B cell (primary cell): ENCODE measurements around the gene SEC14L5. TPM values are rescaled to one million over a fixed set of nuclear protein-coding genes. Genes with fewer than 3 reads are reported as not detected.

ENCODE experiments used
- ATAC-seq: fragments of 200-7000 bp; cut with Tn5 transposase; one replicate; pipeline ENCODE4 v1.10.0; 2021; ENCODE audit warnings: low read depth, mild to moderate bottlenecking, moderate number of reproducible peaks, moderate library complexity
- CTCF ChIA-PET: fragments of 350-600 bp; sonication (Branson Sonifier 250); formaldehyde crosslinking; loops from one replicate; lab custom pipeline; 2021; ENCODE audit warnings: antibody characterized with exemption, inconsistent platforms; lab: Charles Lee
- POLR2A ChIA-PET: fragments of 350-600 bp; sonication (Branson Sonifier 250); formaldehyde crosslinking; loops from one replicate; lab custom pipeline; 2021; ENCODE audit warnings: antibody characterized with exemption; lab: Charles Lee
- DNase-seq: peaks from one replicate; pipeline ENCODE4 v3.0.0; 2013
- H2AFZ ChIP-seq: 2 replicates; pipeline ENCODE4 v1.6.1; 2012; ENCODE audit warnings: mild to moderate bottlenecking, low read depth, low read length; ENCODE audit not compliant: insufficient read depth, poor library complexity, severe bottlenecking
- H3K27ac ChIP-seq, 2 donors: 1 replicate in 1 of 2; 2 replicates in 1 of 2; pipeline ENCODE4 v1.5.1; 2012 to 2013; ENCODE audit warnings: low read length in 2 of 2, mild to moderate bottlenecking in 2 of 2, moderate library complexity in 1 of 2
- H3K27me3 ChIP-seq, 4 experiments: fragments of 200-600 bp in 1 of 4; sonication (generic) in 1 of 4; replicated peaks in 1 of 4; 1 replicate in 2 of 4; 2 replicates in 2 of 4; pipeline versions ENCODE4 v1.6.1 to v1.7.0; 2013 to 2016; ENCODE audit warnings: low read length in 3 of 4, mild to moderate bottlenecking in 2 of 4, mixed read lengths in 1 of 4, moderate library complexity in 1 of 4; ENCODE audit not compliant: insufficient read depth in 4 of 4, control insufficient read depth in 3 of 4; ENCODE audit errors: control extremely low read depth in 1 of 4
- H3K36me3 ChIP-seq, 2 experiments: replicated peaks in 1 of 2; 1 replicate in 1 of 2; 2 replicates in 1 of 2; pipeline versions ENCODE4 v1.6.1 to v1.7.1; 2013; ENCODE audit warnings: low read length in 1 of 2; ENCODE audit not compliant: insufficient read depth in 2 of 2, control insufficient read depth in 1 of 2; ENCODE audit errors: control extremely low read depth in 1 of 2, extremely low read depth in 1 of 2
- H3K4me1 ChIP-seq, 2 donors: fragments of 200-600 bp in 1 of 2; sonication (generic) in 1 of 2; 1 replicate in 1 of 2; 2 replicates in 1 of 2; pipeline versions ENCODE4 v1.5.1 to v1.6.1; 2013 to 2017; ENCODE audit warnings: low read length in 2 of 2; ENCODE audit not compliant: control insufficient read depth in 2 of 2, insufficient read depth in 2 of 2
- H3K4me2 ChIP-seq: replicated peaks from 2 replicates; pipeline ENCODE3; 2012; ENCODE audit warnings: mild to moderate bottlenecking, low read depth, low read length; ENCODE audit not compliant: poor library complexity, severe bottlenecking
- H3K4me3 ChIP-seq, 5 experiments: fragments of 200-600 bp in 1 of 5; sonication (generic) in 1 of 5; 1 replicate in 3 of 5; 2 replicates in 2 of 5; pipeline versions ENCODE4 v1.5.1 to v1.7.0; 2011 to 2016; ENCODE audit warnings: low read length in 4 of 5, mild to moderate bottlenecking in 4 of 5, low read depth in 2 of 5, control low read depth in 1 of 5, moderate library complexity in 1 of 5; ENCODE audit not compliant: insufficient read depth in 1 of 5; ENCODE audit errors: control extremely low read depth in 1 of 5, extremely low read depth in 1 of 5
- H3K79me2 ChIP-seq: fragments of 200-600 bp; sonication (generic); one replicate; pipeline ENCODE4 v1.6.0; 2016; ENCODE audit warnings: low read length; ENCODE audit not compliant: control insufficient read depth, insufficient read depth
- H3K9ac ChIP-seq: fragments of 200-600 bp; sonication (generic); 2 replicates; pipeline ENCODE4 v1.6.1; 2017; ENCODE audit warnings: mild to moderate bottlenecking, low read length, moderate library complexity
- H3K9me3 ChIP-seq, 3 donors: one replicate each; pipeline versions ENCODE4 v1.6.1 to v1.7.1; 2013; ENCODE audit warnings: low read length in 2 of 3; ENCODE audit not compliant: control insufficient read depth in 2 of 3, insufficient read depth in 1 of 3; ENCODE audit errors: control extremely low read depth in 1 of 3
- H4K20me1 ChIP-seq: 2 replicates; pipeline ENCODE4 v1.6.0; 2012; ENCODE audit warnings: mild to moderate bottlenecking, low read length; ENCODE audit not compliant: insufficient read depth, control insufficient read depth, poor library complexity, severe bottlenecking
- H3K27ac Mint-ChIP-seq: one replicate; pipeline ENCODE4 v1.8.0; 2021; ENCODE audit warnings: mixed read lengths
- H3K27me3 Mint-ChIP-seq: one replicate; pipeline ENCODE4 v1.8.0; 2021; ENCODE audit warnings: mixed read lengths
- H3K4me1 Mint-ChIP-seq: one replicate; pipeline ENCODE4 v1.8.0; 2021; ENCODE audit warnings: mixed read lengths
- H3K4me3 Mint-ChIP-seq: one replicate; pipeline ENCODE4 v1.8.0; 2021; ENCODE audit warnings: mixed read lengths
- H3K9me3 Mint-ChIP-seq: one replicate; pipeline ENCODE4 v1.8.0; 2022; ENCODE audit warnings: mixed read lengths; ENCODE audit not compliant: insufficient read depth
- EZH2 ChIP-seq: IDR thresholded peaks from 2 replicates; pipeline ENCODE4 v1.6.1; 2012; ENCODE audit warnings: borderline replicate concordance, low read depth, mild to moderate bottlenecking, moderate library complexity, low read length; ENCODE audit not compliant: insufficient read depth, poor library complexity, severe bottlenecking
- WGBS: methylation state at CpG from one replicate; pipeline ENCODE4 v1.1.5; 2013; ENCODE audit warnings: missing lambda C conversion rate; ENCODE audit not compliant: insufficient coverage; 5-methylcytosine and 5-hydroxymethylcytosine counted together
- intact Hi-C: fragments of 100-400 bp; cut with micrococcal nuclease; formaldehyde crosslinking; loops from one replicate; pipeline ENCODE4 v1.10.0; 2022
- polyA plus RNA-seq: library from polyadenylated mRNA; depleted of rRNA; stranded (reverse); fragments of >200 nt; gene quantifications from 2 replicates; pipeline ENCODE4 v1.2.3, GENCODE V29; 2012
- total RNA-seq, 2 donors: library from RNA; stranded (reverse); fragments of 120-200 nt in 1 of 2; gene quantifications; 1 replicate in 1 of 2; 2 replicates in 1 of 2; pipeline versions ENCODE4 v1.2.3 to v1.2.4, GENCODE V29; 2013 to 2022
- TF ChIP-seq, protein P1 (sequence below): fragments of 200-600 bp; IDR thresholded peaks from one replicate; pipeline ENCODE4 v1.8.0; 2022; ENCODE audit warnings: antibody characterized with exemption, mild to moderate bottlenecking

SEC14L5 gene
- total and polyA plus RNA-seq, 2 donors (not counting 1 experiment from before 2014, with no cell fraction given): not detected

DNA sequence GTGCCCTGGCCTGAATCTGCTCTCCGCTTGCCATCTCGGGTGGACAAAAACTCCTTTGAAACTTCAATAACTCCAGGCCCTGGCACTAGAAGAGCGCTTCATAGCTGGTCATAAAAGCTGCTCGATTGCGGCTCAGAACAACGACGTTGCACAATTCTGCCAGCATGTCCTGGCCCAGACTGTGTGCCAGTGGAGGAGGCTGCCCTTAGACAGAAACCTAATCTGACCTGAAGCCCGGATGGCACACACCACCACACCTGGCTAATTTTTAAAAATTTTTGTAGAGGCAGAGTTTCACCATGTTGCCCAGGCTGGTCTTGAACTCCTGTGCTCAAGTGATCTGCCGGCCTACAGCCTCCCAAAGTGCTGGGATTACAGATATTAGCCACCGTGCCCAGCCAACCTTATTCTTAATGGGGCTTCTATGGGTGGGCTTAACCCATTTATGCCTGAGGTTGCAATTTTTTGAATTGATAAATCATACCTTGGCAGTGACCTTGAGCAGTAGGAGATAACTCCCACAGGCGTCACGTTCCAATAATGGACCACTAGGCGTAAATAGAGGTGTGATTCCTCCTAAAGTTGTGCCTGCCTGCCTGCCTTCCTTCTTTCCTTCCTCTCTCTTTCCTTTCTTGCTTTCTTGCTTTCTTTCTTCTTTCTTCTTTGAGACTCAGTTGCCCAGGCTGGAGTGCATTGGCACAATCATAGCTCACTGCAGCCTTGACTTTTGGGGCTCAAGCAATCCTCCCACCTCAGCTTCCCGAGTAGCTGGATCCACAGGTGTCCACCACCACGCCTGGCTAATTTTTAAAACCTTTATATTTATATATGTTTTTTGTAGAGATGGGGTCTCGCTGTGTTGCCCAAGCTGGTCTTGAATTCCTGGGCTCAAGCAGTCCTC, 20.1 kb upstream of the SEC14L5 start:
- 94% methylated on average over 14 of the region's 16 CpGs for WGBS
- H3K4me3 ChIP-seq: no peak overlapping the region
- intact Hi-C loops: no loop called here
- H3K27me3 ChIP-seq: peaks cover 0 to 43% (median 10%) of the 10 kb centered on the region in 4 experiments
- no peaks in the 10 kb centered on the region for H3K36me3 ChIP-seq
- Mint-ChIP-seq H3K4me3 (peak overlapping the region; percentile 68), H3K27me3 (peaks cover 39% of the 10 kb centered on the region), H3K9me3 (no peaks in the 10 kb centered on the region), H3K27ac (no peak overlapping the region), H3K4me1 (peaks cover 11% of the 10 kb centered on the region)
- ChIA-PET POLR2A (no interaction called here), CTCF (no interaction called here)
- H3K9ac ChIP-seq: no peak overlapping the region
- H3K27ac ChIP-seq: no peak overlapping the region
- no peak overlapping the region for H2AFZ ChIP-seq
- no peaks in the 10 kb centered on the region for H4K20me1 ChIP-seq
- TF ChIP-seq, protein P1, sequence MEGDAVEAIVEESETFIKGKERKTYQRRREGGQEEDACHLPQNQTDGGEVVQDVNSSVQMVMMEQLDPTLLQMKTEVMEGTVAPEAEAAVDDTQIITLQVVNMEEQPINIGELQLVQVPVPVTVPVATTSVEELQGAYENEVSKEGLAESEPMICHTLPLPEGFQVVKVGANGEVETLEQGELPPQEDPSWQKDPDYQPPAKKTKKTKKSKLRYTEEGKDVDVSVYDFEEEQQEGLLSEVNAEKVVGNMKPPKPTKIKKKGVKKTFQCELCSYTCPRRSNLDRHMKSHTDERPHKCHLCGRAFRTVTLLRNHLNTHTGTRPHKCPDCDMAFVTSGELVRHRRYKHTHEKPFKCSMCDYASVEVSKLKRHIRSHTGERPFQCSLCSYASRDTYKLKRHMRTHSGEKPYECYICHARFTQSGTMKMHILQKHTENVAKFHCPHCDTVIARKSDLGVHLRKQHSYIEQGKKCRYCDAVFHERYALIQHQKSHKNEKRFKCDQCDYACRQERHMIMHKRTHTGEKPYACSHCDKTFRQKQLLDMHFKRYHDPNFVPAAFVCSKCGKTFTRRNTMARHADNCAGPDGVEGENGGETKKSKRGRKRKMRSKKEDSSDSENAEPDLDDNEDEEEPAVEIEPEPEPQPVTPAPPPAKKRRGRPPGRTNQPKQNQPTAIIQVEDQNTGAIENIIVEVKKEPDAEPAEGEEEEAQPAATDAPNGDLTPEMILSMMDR: no peak
- TF ChIP-seq EZH2: no peak
- DNase-seq (no peak), ATAC-seq (no peak)
- no peaks in the 10 kb centered on the region for H3K79me2 ChIP-seq
- no peak overlapping the region for H3K4me2 ChIP-seq
- H3K4me1 ChIP-seq: peaks cover 12 to 15% of the 10 kb centered on the region in 2 donors
- no peaks in the 10 kb centered on the region for H3K9me3 ChIP-seq

DNA sequence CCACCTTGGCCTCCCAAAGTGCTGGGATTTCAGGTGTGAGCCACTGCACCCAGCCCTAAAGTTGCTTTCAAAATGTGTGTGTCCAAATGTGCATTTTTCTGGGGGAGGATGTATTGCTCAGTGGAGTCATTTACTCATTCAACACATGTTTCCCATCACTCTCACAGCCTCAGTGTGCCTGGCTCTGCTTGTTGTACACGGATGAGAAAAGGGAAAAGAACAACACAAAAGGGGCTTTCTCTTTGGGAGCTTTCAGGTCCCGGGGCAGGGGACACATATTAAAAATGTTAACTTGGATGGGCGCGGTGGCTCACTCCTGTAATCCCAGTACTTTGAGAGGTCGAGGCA, 19.5 kb upstream of the SEC14L5 start:
- no peaks in the 10 kb centered on the region for H3K79me2 ChIP-seq
- H3K4me1 Mint-ChIP-seq: peaks cover 11% of the 10 kb centered on the region
- H3K4me1 ChIP-seq: peaks cover 12 to 15% of the 10 kb centered on the region in 2 donors
- no peaks in the 10 kb centered on the region for H3K9me3 ChIP-seq
- intact Hi-C loops: no loop called here
- H3K27me3 Mint-ChIP-seq: peaks cover 36% of the 10 kb centered on the region
- H3K4me3 Mint-ChIP-seq: no peak overlapping the region
- no peaks in the 10 kb centered on the region for H3K9me3 Mint-ChIP-seq
- H2AFZ ChIP-seq: no peak overlapping the region
- ATAC-seq: no peak
- H3K27me3 ChIP-seq: peaks cover 0 to 43% (median 10%) of the 10 kb centered on the region in 4 experiments
- H4K20me1 ChIP-seq: no peaks in the 10 kb centered on the region
- no peak for DNase-seq
- no peak overlapping the region for H3K4me3 ChIP-seq
- no peak overlapping the region for H3K27ac ChIP-seq
- no peak overlapping the region for H3K27ac Mint-ChIP-seq
- no peak for TF ChIP-seq EZH2
- TF ChIP-seq, protein P1: no peak
- ChIA-PET POLR2A (no interaction called here), CTCF (no interaction called here)
- no peak overlapping the region for H3K9ac ChIP-seq
- no peak overlapping the region for H3K4me2 ChIP-seq
- H3K36me3 ChIP-seq: no peaks in the 10 kb centered on the region
- 97% methylated on average over 5 of the region's 5 CpGs for WGBS
